ENCODE results near the gene TSPOAP1.
A peak's percentile ranks its signal among the peaks of the same experiment; 100 is the strongest.

TSPOAP1 gene

GRCh38 chr17:58307468-58308172 is 21.0 kb downstream of the TSPOAP1 start:
- no peak for DNase-seq (ENCODE audit: extremely low read depth in 1 of 2, low read depth in 1 of 2)

GRCh38 chr17:58306131-58306951 is 22.3 kb downstream of the TSPOAP1 start:
- DNase-seq (ENCODE audit: extremely low read depth in 1 of 2, low read depth in 1 of 2) = no peak

- no peak for DNase-seq (ENCODE audit: extremely low read depth in 1 of 2, low read depth in 1 of 2)
Measured at GRCh38 chr17:58305626-58306025, 23.0 kb downstream of the TSPOAP1 start.

GRCh38 chr17:58304750-58305486 is 23.7 kb downstream of the TSPOAP1 start:
- no peak for DNase-seq (ENCODE audit: extremely low read depth in 1 of 2, low read depth in 1 of 2)

- DNase-seq (ENCODE audit: extremely low read depth in 1 of 2, low read depth in 1 of 2) = peak in 1 of 2 donors; percentile 31
Measured at GRCh38 chr17:58303971-58304749, 24.4 kb downstream of the TSPOAP1 start.

- DNase-seq (ENCODE audit: extremely low read depth in 1 of 2, low read depth in 1 of 2) = no peak
Measured at GRCh38 chr17:58302919-58303585, 25.5 kb downstream of the TSPOAP1 start.

GRCh38 chr17:58302171-58302918 is 26.2 kb downstream of the TSPOAP1 start:
- DNase-seq (ENCODE audit: extremely low read depth in 1 of 2, low read depth in 1 of 2) = no peak

- no peak for DNase-seq (ENCODE audit: extremely low read depth in 1 of 2, low read depth in 1 of 2)
Measured at GRCh38 chr17:58301504-58302150, 27.0 kb downstream of the TSPOAP1 start.

- DNase-seq (ENCODE audit: extremely low read depth in 1 of 2, low read depth in 1 of 2) = no peak
Measured at GRCh38 chr17:58300336-58300735, 28.3 kb downstream of the TSPOAP1 start.

- no peak for DNase-seq (ENCODE audit: extremely low read depth in 1 of 2, low read depth in 1 of 2)
Measured at GRCh38 chr17:58294034-58294433, 34.6 kb downstream of the TSPOAP1 start.

- DNase-seq (ENCODE audit: extremely low read depth in 1 of 2, low read depth in 1 of 2) = no peak
Measured at GRCh38 chr17:58291246-58291645, 37.3 kb downstream of the TSPOAP1 start.

- DNase-seq (ENCODE audit: extremely low read depth in 1 of 2, low read depth in 1 of 2) = no peak
Measured at GRCh38 chr17:58289869-58290268, 38.7 kb downstream of the TSPOAP1 start.

GRCh38 chr17:58285422-58285810 is 43.2 kb downstream of the TSPOAP1 start:
- DNase-seq (ENCODE audit: extremely low read depth in 1 of 2, low read depth in 1 of 2) = no peak

GRCh38 chr17:58284613-58285421 is 43.8 kb downstream of the TSPOAP1 start:
- no peak for DNase-seq (ENCODE audit: extremely low read depth in 1 of 2, low read depth in 1 of 2)

- no peak for DNase-seq (ENCODE audit: extremely low read depth in 1 of 2, low read depth in 1 of 2)
Measured at GRCh38 chr17:58283674-58284612, 44.7 kb downstream of the TSPOAP1 start.

- DNase-seq (ENCODE audit: extremely low read depth in 1 of 2, low read depth in 1 of 2) = no peak
Measured at GRCh38 chr17:58282442-58282841, 46.2 kb downstream of the TSPOAP1 start.

- no peak for DNase-seq (ENCODE audit: extremely low read depth in 1 of 2, low read depth in 1 of 2)
Measured at GRCh38 chr17:58281511-58282011, 47.0 kb downstream of the TSPOAP1 start.
